ENCODE data around the gene HIGD2A. TPM values are rescaled to one million over a fixed set of nuclear protein-coding genes. Genes with fewer than 3 reads are reported as not detected.

HIGD2A gene
- total RNA-seq, 1 donor from 2014 or later: 88.3 TPM

GRCh38 chr5:176382721-176383120 lies 5.8 kb upstream of the HIGD2A start:
- Mint-ChIP-seq H3K4me1 (ENCODE audit: unreplicated experiment) (peaks cover 11% of the 10 kb centered on the region), H3K36me3 (peaks cover 13% of the 10 kb centered on the region), H3K4me3 (no peak overlapping the region), H3K27me3 (no peaks in the 10 kb centered on the region), H3K27ac (no peak overlapping the region), H3K9me3 (no peaks in the 10 kb centered on the region)
- TF ChIP-seq CTCF (conservative IDR thresholded peaks at IDR 0.05): no peak
- DNase-seq (ENCODE audit: extremely low spot score, unreplicated experiment): no peak

GRCh38 chr5:176383248-176383905 lies 5.2 kb upstream of the HIGD2A start:
- H3K9me3 Mint-ChIP-seq: no peaks in the 10 kb centered on the region
- TF ChIP-seq CTCF (conservative IDR thresholded peaks at IDR 0.05): no peak
- peaks cover 11% of the 10 kb centered on the region for H3K4me1 Mint-ChIP-seq (ENCODE audit: unreplicated experiment)
- H3K27ac Mint-ChIP-seq: no peak overlapping the region
- H3K27me3 Mint-ChIP-seq: no peaks in the 10 kb centered on the region
- H3K36me3 Mint-ChIP-seq: peaks cover 13% of the 10 kb centered on the region
- H3K4me3 Mint-ChIP-seq: no peak overlapping the region
- no peak for DNase-seq (ENCODE audit: extremely low spot score, unreplicated experiment)

- Mint-ChIP-seq H3K36me3 (peaks cover 13% of the 10 kb centered on the region), H3K9me3 (no peaks in the 10 kb centered on the region), H3K27me3 (no peaks in the 10 kb centered on the region), H3K4me3 (no peak overlapping the region), H3K27ac (no peak overlapping the region), H3K4me1 (ENCODE audit: unreplicated experiment) (peaks cover 11% of the 10 kb centered on the region)
- TF ChIP-seq CTCF (conservative IDR thresholded peaks at IDR 0.05): no peak
- DNase-seq (ENCODE audit: extremely low spot score, unreplicated experiment): no peak
Measured at GRCh38 chr5:176383961-176384360, 4.6 kb upstream of the HIGD2A start.

GRCh38 chr5:176384366-176384930 lies 4.1 kb upstream of the HIGD2A start:
- Mint-ChIP-seq H3K4me1 (ENCODE audit: unreplicated experiment) (peaks cover 11% of the 10 kb centered on the region), H3K4me3 (no peak overlapping the region), H3K27me3 (no peaks in the 10 kb centered on the region), H3K36me3 (peaks cover 13% of the 10 kb centered on the region), H3K9me3 (no peaks in the 10 kb centered on the region), H3K27ac (no peak overlapping the region)
- DNase-seq (ENCODE audit: extremely low spot score, unreplicated experiment): no peak
- TF ChIP-seq CTCF (conservative IDR thresholded peaks at IDR 0.05): no peak

- DNase-seq (ENCODE audit: extremely low spot score, unreplicated experiment): no peak
- no peak for TF ChIP-seq CTCF (conservative IDR thresholded peaks at IDR 0.05)
- no peaks in the 10 kb centered on the region for H3K9me3 Mint-ChIP-seq
- H3K27ac Mint-ChIP-seq: no peak overlapping the region
- no peak overlapping the region for H3K4me3 Mint-ChIP-seq
- H3K36me3 Mint-ChIP-seq: peaks cover 11% of the 10 kb centered on the region
- H3K27me3 Mint-ChIP-seq: no peaks in the 10 kb centered on the region
- H3K4me1 Mint-ChIP-seq (ENCODE audit: unreplicated experiment): peaks cover 11% of the 10 kb centered on the region
Measured at GRCh38 chr5:176384991-176385390, 3.6 kb upstream of the HIGD2A start.

All from type B pancreatic cell (in vitro differentiated cells).